WI38 (cell line): ENCODE measurements around the gene IFNG-AS1.

Experiments
- H3K4me3 ChIP-seq: 2 replicates; pipeline ENCODE4 v1.5.1; 2011; ENCODE audit warnings: low read depth, mild to moderate bottlenecking, control low read depth, low read length
- TF ChIP-seq, protein P1 (sequence below): IDR thresholded peaks from 2 replicates; pipeline ENCODE4 v1.5.1; 2012; ENCODE audit warnings: low read depth, mild to moderate bottlenecking, control low read depth, low read length

Gene IFNG-AS1

GRCh38 chr12:67993143-67993542, 3.9 kb downstream of the IFNG-AS1 start:
- TF ChIP-seq, protein P1, sequence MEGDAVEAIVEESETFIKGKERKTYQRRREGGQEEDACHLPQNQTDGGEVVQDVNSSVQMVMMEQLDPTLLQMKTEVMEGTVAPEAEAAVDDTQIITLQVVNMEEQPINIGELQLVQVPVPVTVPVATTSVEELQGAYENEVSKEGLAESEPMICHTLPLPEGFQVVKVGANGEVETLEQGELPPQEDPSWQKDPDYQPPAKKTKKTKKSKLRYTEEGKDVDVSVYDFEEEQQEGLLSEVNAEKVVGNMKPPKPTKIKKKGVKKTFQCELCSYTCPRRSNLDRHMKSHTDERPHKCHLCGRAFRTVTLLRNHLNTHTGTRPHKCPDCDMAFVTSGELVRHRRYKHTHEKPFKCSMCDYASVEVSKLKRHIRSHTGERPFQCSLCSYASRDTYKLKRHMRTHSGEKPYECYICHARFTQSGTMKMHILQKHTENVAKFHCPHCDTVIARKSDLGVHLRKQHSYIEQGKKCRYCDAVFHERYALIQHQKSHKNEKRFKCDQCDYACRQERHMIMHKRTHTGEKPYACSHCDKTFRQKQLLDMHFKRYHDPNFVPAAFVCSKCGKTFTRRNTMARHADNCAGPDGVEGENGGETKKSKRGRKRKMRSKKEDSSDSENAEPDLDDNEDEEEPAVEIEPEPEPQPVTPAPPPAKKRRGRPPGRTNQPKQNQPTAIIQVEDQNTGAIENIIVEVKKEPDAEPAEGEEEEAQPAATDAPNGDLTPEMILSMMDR, result no peak
- H3K4me3 ChIP-seq, result no peak overlapping the region

GRCh38 chr12:67994046-67994445, 4.8 kb downstream of the IFNG-AS1 start:
- H3K4me3 ChIP-seq, result no peak overlapping the region
- TF ChIP-seq, protein P1, result no peak

GRCh38 chr12:67996347-67996746, 7.1 kb downstream of the IFNG-AS1 start:
- TF ChIP-seq, protein P1, result no peak
- no peak overlapping the region for H3K4me3 ChIP-seq

GRCh38 chr12:67998379-67998778, 9.1 kb downstream of the IFNG-AS1 start:
- TF ChIP-seq, protein P1, result no peak
- H3K4me3 ChIP-seq, result no peak overlapping the region

DNA sequence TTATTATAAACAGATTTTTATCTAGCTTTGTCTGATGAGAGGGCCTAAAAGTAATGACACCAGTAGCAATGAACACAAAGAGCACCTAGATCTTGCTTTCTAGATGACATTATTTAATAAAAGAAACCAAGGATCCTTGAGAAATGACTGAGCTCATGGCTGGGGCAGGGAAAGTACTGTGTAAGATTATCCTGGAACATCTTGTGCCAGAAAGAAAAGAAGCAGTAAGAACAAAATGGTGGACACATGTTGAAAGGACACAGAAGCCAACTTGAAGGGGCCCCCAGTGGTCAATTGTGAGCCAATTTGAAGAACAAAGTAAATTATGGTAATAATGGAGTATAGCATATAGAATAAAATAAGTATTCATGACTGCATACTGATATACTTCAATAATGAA, 10.0 kb downstream of the IFNG-AS1 start:
- TF ChIP-seq, protein P1, result no peak
- no peak overlapping the region for H3K4me3 ChIP-seq

GRCh38 chr12:68001486-68002466, 12.5 kb downstream of the IFNG-AS1 start:
- TF ChIP-seq, protein P1, result no peak
- no peak overlapping the region for H3K4me3 ChIP-seq

DNA sequence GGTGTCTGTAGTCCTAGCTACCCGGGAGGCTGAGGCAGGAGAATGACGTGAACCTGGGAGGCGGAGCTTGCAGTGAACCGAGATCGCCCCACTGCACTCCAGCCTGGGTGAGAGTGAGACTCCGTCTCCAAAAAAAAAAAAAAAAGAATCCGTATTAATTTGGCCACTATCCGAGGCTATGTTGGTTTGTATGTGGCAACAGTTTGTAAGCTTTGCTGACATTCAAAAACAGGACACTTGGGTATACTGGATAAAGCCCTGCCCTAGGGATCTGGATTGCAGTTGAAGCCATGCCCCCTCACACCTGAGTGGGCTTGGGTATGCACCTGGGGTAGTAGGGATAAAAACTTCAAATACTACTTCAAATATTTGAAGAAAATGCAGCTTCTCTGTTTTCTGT, 14.5 kb downstream of the IFNG-AS1 start:
- TF ChIP-seq, protein P1, result no peak
- H3K4me3 ChIP-seq, result no peak overlapping the region
